Coronary artery (tissue), 2 donors: Measurements from ENCODE around the gene SLC36A1.
"Not testable (repeated sequence)": the region's sequence is repeated elsewhere in the genome, so short reads cannot be mapped to it uniquely, and the experiment has no call there.

Experiments
- DNase-seq: peaks from one replicate; pipeline ENCODE4 v3.0.0-alpha.2; 2017; ENCODE audit warnings: low spot score
- H3K27ac ChIP-seq, 2 donors: fragments of 200-600 bp; sonication (generic); one replicate each; pipeline ENCODE4 v1.5.1; 2016 to 2019
- H3K4me3 ChIP-seq: fragments of 200-600 bp; sonication (generic); 2 replicates; pipeline ENCODE4 v1.5.1; 2016; ENCODE audit warnings: mild to moderate bottlenecking, moderate library complexity
- TF ChIP-seq, protein P1 (sequence below): fragments of 200-600 bp; sonication (generic); IDR thresholded peaks from one replicate; pipeline ENCODE4 v1.5.1; 2019; ENCODE audit warnings: antibody characterized with exemption

The SLC36A1 gene

DNA sequence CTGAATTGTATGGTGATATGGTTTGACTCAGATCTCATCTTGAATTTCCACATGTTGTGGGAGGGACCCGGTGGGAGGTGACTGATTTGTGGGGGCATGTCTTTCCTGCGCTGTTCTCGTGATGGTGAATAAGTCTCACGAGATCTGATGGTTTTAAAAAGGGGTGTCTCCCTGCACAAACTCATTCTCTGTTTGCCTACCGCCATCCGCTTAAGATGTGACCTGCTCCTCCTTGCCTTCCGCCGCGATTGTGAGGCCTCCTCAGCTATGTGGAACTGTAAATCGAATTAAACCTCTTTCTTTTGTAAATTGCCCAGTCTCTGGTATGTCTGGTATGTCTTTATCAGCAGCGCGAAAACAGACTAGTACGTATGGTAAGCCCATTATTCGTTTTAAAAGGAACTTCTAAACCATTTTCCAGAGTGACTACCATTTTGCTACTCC lies 48.7 kb downstream of the SLC36A1 start:
- peak; percentile 12 for DNase-seq
- TF ChIP-seq, protein P1, sequence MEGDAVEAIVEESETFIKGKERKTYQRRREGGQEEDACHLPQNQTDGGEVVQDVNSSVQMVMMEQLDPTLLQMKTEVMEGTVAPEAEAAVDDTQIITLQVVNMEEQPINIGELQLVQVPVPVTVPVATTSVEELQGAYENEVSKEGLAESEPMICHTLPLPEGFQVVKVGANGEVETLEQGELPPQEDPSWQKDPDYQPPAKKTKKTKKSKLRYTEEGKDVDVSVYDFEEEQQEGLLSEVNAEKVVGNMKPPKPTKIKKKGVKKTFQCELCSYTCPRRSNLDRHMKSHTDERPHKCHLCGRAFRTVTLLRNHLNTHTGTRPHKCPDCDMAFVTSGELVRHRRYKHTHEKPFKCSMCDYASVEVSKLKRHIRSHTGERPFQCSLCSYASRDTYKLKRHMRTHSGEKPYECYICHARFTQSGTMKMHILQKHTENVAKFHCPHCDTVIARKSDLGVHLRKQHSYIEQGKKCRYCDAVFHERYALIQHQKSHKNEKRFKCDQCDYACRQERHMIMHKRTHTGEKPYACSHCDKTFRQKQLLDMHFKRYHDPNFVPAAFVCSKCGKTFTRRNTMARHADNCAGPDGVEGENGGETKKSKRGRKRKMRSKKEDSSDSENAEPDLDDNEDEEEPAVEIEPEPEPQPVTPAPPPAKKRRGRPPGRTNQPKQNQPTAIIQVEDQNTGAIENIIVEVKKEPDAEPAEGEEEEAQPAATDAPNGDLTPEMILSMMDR = no peak
- H3K4me3 ChIP-seq = no peak overlapping the region
- no peak overlapping the region for H3K27ac ChIP-seq

DNA sequence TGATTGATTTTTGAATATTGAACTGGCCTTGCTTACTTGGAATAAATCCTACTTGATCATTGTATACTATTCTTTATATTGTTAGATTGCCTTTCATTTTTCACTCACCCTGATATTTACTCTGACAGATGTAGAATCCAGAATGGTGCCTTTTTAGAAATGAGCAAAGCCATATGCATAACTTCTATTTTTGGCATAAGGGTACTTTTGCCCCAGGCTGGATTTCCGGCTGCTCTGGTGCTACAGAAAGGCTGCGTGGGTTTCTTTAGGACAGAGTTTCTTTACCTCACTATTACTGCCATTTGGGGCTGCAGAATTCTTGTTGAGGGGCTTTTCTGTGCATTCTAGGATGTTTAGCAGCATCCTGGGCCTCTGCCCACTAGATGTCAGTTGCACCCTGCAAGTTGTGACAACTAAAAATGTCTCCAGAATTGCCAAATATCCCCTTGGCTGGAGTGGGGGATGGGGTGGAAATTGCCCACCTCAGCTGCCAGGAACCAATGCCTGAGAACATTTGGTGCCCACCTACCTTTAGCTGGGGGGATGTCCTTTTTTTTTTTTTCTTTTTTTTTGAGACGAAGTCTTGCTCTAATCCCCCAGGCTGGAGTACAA lies 50.1 kb downstream of the SLC36A1 start:
- Histone ChIP-seq H3K4me3 (no peak overlapping the region), H3K27ac (no peak overlapping the region)
- no peak for DNase-seq
- TF ChIP-seq, protein P1 = no peak

DNA sequence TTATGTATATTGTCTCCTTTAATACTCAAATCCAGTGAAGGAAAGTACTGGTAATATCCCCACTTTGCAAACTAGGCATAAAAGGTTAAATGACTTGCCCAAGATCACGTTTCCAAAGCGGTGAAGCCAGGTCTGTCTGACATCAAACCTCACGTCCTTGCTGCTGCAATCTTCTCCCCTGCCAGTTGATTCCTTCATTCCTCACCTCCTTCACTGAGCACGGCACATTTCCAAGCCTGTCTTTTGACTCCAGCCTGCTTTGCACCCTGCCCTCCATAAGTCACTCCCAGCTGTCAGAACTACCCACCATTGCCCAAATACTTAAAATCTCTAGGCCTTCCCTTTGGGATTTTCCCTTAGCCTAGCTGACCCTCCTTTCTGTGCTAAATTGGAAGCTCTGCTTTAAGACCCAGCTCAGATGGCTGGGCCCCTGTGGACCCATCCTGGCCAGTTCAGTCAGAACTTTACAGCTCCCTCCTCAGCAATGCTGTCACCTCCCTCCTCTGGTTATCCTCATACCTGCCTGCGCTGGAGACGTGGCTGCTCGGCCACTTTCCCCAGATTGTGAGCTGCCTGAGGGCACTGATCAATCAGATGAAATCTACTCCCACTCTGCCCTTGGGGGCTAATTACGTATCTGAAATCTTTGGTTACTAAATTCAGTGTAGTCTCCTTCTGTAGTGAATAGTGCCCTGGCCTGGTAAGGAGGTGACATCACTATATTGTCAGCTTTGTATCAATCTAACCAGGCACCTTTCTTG lies 51.2 kb downstream of the SLC36A1 start:
- no peak for DNase-seq
- TF ChIP-seq, protein P1 = no peak
- Histone ChIP-seq H3K4me3 (no peak overlapping the region), H3K27ac (no peak overlapping the region)

DNA sequence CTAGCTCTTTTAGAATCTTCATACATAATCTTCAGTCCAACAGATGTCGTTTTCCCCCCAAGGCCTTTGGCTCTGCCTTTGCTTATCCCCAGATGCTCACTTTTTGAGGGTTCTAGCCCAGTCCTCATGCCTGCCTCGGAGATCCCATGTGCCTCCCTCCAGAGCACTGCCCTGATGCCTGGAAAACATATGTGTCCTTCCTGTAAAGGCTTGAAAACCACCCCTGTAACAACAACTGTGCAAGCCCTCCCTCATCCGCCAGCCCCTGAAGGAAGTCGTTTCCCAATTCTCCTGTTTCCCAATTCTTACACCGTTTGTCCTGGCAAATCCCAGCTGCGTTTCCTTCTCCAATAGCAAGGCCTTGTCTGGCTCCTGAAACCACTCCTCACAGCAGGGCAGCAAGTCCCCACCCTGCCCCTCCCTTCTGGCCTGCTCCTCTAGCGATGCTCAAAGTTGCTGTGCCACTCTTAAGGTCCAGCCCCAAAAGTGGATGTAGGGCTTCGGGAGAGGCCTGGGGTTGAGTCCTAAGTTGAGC lies 52.2 kb downstream of the SLC36A1 start:
- H3K4me3 ChIP-seq = no peak overlapping the region
- TF ChIP-seq, protein P1 = no peak
- H3K27ac ChIP-seq = no peak overlapping the region
- DNase-seq = no peak

DNA sequence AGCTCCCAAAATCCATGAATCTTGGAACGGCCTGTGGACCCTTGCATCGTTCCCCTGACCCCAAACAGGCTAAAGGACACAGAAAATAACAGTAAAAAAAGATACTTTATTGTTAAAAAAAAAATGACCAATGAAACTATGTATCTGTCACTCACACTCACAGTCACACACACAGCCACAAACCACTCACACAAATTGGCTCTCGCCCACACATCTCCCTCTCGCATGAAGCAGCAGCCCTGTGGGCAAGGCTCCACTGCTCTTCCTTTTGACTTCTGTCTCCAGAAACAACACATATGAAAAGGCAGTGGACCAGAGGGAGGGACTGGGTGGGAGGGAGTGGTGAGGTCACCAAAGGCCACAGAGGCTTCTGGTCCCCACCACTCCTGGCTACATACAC lies 56.6 kb downstream of the SLC36A1 start:
- DNase-seq = no peak
- Histone ChIP-seq H3K4me3 (no peak overlapping the region), H3K27ac (no peak overlapping the region)
- TF ChIP-seq, protein P1 = no peak

DNA sequence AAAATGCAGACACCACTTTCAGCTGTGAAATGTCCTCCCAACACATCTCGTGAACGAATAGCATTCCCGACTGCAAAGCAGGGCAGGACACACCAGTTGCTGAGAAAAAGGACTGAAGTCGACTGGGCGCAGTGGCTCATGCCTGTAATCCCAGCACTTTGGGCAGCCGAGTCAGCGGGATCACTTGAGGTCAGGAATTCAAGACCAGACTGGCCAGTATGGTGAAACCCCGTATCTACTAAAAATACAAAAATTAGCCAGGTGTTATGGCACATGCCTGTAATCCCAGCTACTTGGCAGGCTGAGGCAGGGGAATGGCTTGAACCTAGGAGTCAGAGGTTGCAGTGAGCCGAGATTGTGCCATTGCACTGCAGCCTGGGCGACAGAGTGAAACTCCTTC lies 60.9 kb downstream of the SLC36A1 start:
- not testable (repeated sequence) for H3K4me3 ChIP-seq, DNase-seq, H3K27ac ChIP-seq

DNA sequence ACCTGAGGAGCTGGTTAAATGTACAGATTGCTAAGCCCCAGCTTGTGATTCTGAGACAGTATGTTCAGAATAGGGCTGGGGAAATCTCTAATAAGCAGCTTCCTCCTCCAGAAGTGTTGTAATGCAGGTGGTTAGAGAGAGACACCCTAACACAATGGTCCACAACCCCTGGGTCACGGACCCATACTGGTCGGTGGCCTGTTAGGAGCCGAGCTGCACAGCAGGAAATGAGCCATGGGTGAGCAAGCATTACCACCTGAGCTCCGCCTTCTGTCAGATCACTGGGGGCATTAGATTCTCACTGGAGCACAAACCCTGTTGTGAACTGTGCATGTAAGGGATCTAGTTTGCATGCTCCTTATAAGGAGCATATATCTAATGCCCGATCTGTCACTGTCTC lies 61.8 kb downstream of the SLC36A1 start:
- H3K27ac ChIP-seq = no peak overlapping the region
- H3K4me3 ChIP-seq = no peak overlapping the region
- TF ChIP-seq, protein P1 = no peak
- no peak for DNase-seq
